AG08395 (cell line): Measurements from ENCODE around the gene CAMKMT.
"Not testable (repeated sequence)": the region's sequence is repeated elsewhere in the genome, so short reads cannot be mapped to it uniquely, and the experiment has no call there.

Source experiments
- DNase-seq: peaks from one replicate; pipeline ENCODE4 v3.0.0; 2012; ENCODE audit warnings: mixed read lengths, low spot score

CAMKMT gene

DNA sequence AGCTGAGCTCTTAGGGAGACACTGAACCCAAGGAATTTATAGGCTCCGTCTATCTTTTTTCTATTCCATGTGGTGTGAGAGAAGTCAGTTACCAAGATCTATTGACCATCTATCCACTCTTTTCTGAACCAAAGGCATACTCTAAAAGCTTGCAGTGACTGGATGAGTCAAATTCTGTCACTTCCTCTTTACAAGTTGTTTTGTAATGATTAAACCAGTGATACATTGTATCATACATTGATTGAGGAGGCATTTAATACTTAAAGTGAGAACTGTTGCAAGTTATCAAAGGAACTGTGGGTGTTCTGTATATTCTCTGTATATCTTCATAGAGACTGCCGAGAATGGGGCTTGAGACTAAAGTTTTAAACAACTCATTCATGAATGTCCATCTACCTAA, 188.8 kb downstream of the CAMKMT start:
- no peak for DNase-seq

DNA sequence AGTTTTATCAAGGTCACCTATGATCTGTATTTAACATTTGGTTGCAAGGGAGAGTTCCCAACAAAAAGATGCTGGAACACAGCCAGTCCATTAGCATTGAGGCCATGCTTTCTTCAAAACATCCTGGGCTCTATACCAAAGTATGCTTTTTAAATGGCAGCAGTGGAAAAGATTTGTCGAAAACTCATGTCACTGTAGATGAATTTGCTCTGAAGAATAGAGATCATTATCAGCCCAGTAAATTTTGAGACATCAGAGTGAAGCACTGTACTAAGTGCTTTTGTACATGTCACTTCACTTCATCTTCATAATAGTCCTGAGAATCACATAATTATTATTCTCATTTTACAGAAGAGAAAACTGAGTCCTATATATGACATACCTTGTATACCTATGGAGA, 189.8 kb downstream of the CAMKMT start:
- DNase-seq = no peak

GRCh38 chr2:44553456-44553855, 191.7 kb downstream of the CAMKMT start:
- DNase-seq = peak; percentile 61

DNA sequence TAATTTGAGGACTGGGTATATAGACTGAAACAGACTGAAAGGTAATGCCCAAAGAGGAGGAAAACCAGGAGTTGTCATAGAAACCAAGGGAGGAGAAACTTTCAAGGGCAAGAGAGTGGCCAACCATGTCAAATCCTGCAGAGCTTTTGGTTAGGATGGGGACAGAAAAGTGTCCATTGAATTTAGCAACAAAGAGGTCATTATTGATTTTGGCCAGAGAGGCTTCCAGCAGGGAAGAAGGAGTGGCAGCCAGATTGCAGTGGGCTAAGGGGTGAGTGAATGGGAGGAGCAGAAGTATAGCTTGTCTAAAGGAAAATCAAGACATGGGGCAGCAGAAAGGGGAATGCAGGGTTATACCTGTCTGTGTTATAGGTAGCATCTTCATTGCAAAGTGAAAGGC, 194.0 kb downstream of the CAMKMT start:
- no peak for DNase-seq

DNA sequence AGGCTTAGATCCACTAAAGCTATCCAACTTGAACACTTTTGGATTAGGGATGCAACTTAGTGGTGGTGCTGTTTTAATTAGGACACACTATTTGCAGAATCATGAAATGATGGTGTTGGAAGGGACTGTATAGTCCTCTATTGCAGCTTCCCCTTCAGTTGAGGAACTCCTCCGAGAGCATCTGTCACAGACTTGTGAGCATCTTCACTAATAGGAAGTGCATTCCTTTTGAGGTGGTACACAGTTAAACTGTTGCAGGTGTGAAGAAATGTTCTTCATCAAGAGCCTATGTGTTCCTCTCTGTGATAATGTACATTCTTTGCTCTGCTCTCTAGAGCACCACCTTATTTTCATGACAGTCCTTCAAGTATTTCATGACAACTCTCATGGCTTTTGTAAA, 197.4 kb downstream of the CAMKMT start:
- DNase-seq = no peak

DNA sequence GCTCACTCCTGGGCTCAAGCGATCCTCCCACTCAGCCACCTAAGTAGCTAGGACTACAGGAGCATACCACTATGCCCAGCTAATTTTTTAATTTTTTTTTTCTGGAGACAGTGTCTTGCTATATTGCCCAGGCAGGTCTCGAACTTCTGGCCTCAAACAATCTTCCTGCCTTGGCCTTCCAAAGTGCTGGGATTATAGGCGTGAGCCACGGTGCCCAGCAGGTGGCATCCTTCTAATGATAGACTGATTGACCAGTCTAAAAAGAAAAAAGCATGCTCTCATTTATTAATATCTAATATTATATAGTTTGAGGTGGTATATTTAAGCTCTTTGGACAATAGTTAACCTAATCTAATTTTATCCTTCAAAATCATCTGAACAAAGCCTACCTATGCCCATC, 198.6 kb downstream of the CAMKMT start:
- no peak for DNase-seq

DNA sequence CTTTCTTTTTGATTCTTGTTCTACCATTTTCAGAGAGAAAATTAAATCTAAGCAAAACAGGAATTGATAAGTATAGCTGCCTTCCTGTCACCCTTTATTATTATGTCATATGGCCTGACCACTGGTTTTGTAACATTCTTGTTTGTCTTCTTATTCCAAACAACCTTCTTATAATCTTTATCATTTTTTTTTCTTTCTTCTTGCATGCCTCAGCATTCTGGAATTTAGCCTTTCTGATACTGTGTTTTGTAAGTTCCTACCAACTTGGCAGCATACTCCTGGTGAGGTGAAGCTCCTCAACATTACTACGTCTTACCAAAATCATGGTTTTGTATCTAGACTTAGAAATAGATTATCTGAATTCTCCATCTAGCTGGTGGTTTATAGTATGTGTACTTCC, 199.2 kb downstream of the CAMKMT start:
- DNase-seq = no peak

- DNase-seq = no peak
Measured at GRCh38 chr2:44562737-44563136, 201.0 kb downstream of the CAMKMT start.

- DNase-seq = no peak
Measured at GRCh38 chr2:44564752-44565151, 203.0 kb downstream of the CAMKMT start.

- DNase-seq = no peak
Measured at GRCh38 chr2:44566059-44566458, 204.3 kb downstream of the CAMKMT start.

DNA sequence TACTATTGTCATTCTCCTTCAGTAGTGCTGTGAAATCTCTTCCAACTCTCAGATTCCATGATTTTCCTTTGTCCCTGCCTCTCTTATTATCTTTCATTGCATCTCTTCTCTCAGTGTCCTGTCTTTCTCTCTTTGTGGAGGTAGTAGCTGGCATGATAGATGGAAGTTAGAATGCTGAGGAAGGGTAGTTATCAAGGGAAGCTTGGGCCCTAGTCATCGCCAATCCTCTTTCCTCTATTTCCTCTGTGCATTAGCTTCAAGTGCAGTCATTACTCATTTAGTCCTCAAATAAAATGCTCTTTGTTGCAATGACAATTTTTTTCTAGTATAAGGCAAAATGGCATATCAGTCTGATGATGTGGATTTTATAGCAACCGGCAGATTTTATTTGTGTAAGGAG, 207.7 kb downstream of the CAMKMT start:
- no peak for DNase-seq

DNA sequence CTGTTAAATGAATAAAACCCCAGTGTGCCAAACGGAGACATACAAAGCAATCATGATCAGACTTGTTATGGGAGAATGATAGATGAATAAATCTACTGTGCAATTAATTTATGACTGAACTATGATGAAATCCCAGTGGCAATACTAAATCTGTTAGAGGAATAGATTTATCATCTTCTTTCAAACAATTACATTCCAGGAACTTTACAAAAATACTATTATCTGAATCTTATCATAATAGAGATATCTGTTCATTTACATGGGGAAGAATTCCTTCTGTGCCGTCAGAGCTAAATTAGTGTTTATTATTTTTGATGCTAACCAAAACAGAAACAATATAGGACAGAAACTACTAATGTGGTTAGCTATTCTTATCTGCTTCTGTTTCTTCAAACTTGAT, 208.5 kb downstream of the CAMKMT start:
- no peak for DNase-seq

DNA sequence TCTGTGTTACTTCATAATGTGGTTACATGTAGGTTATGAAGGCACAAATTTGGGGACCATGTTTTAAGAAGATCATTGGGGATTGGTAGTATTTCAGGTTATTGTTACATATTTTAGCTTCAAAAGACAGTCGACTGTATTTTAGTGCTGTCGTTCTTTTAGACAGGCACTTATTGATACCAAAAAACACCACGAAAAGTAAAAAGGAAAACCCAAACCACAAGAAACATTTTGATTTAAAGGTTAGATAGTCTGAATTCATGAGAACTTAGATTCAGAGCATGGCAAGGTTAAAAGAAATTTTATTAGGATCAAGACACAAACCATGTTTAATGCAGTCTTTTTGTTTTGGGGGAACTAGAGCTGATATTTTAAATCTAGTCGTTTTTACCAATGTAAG, 209.0 kb downstream of the CAMKMT start:
- no peak for DNase-seq

DNA sequence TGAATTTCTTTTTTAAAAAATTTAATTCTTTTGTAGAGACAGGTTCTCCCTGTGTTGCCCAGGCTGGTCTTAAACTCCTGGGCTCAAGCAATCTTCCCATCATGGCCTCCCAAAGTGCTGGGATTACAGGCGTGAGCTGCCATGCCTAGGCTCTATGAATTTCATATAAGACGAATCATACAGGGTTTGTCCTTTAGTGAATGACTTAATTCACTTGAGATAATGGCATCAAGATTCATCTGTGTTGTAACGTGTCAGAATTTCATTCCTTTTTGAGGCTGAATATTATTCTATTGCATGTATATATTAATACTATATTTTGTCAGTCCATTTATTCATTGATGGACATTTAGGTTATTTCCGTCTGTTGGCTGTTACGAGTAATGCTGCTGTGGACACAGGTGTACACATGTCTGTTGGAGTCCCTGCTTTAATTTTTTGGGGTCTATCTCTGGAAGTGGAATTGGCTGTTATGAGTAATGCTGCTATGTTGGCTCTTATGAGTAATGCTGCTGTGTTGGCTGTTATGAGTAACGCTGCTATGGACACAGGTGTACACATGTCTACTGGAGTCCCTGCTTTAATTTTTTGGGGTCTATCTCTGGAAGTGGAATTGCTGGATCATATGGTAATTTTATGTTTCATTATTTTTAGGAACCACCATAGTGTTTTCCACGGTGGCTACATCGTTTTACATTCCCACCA, 210.6 kb downstream of the CAMKMT start:
- no peak for DNase-seq

DNA sequence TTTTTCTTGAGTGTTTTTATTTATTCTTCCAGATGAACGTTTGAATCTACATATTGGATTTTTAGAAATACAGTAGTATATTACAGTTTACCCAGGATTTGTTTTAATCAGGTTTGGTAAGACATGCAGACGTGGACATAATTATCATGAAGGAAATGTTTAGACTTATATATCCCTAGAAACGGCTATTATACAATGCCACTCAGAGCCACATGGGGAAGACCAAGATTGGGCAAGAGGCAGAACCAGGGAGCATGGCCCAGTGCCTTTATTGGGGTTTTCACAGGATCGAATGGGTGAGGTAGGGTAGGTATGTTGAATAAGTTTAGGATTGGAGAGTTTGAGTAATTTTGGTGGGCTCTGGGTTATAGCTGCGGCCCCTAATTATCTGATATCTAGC, 212.2 kb downstream of the CAMKMT start:
- no peak for DNase-seq

DNA sequence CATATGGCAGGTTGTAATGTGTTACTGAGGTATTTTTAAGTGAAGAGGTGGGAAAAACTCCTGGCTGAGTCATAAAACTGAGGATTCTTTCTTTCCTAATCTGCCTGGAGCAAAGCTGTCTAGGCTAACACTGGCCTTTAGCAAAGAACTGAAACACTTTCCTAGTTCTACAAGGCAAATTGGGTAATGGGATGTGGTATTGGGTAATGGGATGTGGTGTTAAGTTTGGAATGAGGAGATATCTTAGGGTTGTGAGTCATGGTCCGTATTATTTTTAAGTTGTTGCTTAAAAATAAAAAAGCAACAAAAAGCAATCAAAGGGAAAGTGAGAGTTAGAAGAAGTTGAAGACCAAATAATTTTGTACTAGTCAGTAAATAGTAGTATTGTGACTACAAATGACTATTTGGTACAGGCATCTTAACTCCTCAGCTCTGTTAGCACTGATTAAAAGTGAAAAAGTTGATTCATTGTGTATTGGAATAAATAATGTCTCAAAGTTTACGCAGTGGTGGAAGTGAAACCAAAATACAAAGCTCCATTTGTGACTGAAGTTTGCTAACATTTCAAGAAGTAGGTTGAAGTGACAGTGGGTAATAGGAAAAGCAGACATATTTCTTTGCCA, 216.8 kb downstream of the CAMKMT start:
- DNase-seq = peak; percentile 20

DNA sequence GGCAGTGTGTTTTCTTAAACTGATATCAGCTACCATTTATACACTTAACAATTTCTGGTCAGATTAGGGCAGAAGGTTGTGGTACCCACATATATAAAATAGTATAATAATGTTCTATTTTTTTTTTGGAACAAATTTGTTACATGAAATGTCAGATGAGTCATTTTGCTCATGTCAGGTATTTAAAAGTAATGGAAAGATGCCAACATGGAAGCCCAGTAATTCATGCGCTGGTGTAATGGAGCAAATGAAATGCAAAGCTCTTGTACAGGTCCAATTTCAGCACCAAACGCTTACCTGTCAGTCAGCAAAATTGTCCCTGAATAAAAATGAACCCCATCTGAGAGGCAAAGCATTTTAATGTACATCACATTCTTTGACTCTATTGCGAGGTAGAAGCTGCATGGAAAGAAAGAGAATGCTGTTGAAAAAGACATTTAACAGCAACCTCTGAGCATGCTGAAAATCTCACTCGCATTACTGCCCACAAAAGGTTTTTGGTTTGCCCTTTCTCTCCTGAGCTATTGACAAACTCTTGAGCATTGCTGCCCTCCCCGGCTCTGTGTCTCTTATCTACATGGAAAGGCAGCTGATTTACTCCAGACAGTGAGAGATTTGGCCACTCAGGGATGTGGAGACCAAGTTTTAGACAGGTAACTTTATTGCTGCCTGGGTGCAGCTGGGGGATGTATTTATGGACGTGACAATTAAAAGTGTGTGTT, 217.5 kb downstream of the CAMKMT start:
- no peak for DNase-seq

DNA sequence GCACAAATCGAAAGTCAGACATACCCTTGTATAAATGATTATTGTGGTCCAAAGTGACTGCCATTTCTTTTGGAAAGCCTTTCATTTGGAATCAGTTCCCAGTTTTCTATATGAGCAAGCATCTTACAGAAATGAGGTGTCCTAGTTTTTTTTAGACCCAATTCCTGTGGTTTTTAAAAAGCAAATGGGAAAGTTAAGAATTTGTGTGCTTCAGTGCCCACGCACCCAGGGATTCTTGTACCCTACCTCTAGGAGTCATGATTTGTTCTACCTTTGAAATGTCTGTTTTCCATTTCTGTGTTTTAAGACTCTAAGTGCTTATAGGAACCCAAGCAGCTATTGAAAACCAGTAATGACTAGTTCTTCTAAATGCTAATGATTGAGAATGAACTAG, 218.1 kb downstream of the CAMKMT start:
- no peak for DNase-seq

GRCh38 chr2:44580875-44581515, 219.2 kb downstream of the CAMKMT start:
- no peak for DNase-seq

DNA sequence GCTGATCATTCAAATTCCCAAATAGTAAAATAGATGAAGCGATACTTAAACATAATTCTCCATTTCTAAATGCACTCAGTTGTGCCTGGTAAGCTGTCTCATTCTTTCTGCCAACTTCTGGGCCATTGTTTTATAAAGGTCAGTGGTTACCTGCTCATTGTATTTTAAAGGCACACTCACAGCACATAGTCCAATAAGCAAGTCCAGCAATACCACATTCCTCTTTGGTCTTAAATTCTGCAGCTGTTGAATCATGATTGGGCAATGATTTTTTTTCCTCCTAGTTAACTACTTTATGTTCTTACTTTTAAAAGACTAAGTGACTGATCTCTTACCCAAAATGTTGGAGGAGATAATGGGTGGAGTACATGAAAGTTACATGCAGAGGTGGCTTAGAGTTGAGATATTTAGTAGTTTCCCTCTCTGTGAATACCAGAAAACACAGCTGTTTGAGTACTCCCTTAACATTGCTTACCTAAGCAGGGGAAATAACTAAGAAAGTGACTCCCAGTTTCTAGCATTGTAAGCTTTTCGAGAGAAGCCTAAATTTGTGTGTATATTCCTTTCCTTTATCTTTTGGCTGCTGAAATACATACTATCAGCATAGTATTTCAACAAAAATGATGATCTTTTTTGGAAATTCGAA, 220.7 kb downstream of the CAMKMT start:
- peak; percentile 10 for DNase-seq

DNA sequence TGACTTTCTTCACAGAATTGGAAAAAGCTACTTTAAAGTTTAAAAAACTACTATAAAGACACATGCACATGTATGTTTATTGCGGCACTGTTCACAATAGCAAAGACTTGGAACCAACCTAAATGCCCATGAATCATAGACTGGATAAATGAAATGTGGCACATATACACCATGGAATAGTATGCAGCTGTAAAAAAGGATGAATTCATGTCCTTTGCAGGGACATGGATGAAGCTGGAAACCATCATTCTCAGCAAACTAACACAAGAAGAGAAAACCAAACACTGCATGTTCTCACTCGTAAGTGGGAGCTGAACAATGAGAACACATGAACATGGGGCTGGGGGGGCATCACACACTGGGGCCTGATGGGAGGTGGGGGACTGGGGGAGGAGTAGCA, 233.9 kb downstream of the CAMKMT start:
- DNase-seq = not testable (repeated sequence)

DNA sequence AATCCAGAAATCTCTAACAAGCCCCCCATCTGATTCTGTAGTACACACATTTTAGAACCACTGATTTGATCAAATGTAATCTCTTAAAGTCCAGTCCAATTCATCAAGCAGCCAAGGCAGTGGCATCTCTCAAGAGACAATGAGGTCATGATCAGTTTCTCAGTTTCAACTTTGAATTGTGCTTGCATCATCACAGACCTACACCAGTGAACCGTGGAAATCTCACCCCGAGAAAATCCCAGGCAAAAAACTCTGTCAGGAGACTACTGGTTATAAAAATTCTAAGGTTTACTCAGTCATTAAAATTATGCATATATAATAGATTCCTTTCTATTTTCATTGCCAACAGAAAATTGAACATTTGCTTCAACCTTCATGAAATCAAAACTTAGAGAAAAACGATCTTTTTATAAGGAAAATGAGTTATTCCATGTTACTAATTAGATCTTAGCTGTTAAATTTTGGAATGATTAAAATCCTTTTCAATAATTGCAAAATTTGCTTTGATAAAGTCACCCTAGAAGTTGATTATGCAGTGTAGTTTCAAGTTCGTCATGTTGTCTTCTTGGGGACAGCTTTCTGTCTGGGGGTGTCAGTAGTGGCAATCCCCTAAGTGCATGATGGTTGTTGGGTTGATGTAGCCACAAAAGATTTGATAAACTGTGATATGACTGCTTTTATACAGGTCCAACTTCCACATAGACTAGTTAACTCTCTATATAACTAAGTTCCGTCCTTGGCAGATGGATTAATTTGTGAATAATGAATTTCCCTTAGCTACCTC, 235.0 kb downstream of the CAMKMT start:
- DNase-seq = no peak
